ENCODE data around the gene DDX5. TPM values are rescaled to one million over a fixed set of nuclear protein-coding genes. Genes with fewer than 3 reads are reported as not detected.

DDX5 gene
- total and polyA plus RNA-seq, 2 of the 13 experiments (the other 11 are each of a cell fraction or from before 2014, with no cell fraction given) = 503 to 684 TPM

DNA sequence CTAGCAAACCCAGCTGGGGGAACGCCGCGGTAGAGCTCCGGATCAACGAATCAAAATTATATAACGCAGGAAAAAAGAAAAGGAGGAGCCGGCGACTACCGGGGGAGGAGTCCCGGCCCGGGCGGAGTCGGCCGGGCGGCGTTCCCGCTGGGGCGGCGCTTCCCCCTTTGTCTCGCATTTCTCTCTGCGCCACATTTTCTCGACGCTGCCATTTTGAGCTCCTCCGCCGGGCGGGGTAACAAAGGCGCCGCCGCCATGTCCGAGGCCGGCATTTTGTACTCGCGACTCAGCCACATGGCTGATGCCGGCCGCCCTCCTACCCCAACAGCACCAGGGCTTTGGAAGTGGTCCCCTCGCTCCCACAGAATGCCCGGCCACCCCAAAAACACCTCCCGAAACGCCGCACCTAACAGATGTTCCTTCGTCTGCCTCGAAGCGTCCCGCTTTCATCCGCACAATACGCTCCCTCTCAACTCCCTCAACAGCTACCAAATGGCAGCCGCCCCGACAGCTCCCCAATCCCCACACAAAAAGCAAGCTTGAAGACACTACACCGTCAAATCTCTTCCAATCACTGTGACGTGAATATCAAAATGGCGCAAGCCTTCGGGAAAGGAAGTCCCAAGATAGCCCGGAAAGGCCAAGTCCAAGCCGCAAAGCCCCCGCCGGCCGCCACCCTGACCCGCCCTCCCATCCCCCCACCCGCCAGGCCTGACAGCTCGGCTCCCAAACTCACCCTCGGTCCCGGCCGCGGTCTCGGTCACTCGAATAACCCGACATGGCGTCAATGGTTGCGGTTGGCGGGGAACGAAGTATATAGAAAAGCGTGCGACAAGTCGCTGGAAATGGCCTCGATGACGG is 519 bp downstream of the DDX5 start (continued):
- TF ChIP-seq, protein P1, sequence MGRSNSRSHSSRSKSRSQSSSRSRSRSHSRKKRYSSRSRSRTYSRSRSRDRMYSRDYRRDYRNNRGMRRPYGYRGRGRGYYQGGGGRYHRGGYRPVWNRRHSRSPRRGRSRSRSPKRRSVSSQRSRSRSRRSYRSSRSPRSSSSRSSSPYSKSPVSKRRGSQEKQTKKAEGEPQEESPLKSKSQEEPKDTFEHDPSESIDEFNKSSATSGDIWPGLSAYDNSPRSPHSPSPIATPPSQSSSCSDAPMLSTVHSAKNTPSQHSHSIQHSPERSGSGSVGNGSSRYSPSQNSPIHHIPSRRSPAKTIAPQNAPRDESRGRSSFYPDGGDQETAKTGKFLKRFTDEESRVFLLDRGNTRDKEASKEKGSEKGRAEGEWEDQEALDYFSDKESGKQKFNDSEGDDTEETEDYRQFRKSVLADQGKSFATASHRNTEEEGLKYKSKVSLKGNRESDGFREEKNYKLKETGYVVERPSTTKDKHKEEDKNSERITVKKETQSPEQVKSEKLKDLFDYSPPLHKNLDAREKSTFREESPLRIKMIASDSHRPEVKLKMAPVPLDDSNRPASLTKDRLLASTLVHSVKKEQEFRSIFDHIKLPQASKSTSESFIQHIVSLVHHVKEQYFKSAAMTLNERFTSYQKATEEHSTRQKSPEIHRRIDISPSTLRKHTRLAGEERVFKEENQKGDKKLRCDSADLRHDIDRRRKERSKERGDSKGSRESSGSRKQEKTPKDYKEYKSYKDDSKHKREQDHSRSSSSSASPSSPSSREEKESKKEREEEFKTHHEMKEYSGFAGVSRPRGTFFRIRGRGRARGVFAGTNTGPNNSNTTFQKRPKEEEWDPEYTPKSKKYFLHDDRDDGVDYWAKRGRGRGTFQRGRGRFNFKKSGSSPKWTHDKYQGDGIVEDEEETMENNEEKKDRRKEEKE (IDR thresholded peaks at IDR 0.05) = no peak
- TF ChIP-seq ZNF296 (CRISPR knock-in tag; conservative IDR thresholded peaks at IDR 0.05) = no peak
- no peak; the same call in 1 of the 2 replicates for TF ChIP-seq ZNF792 (CRISPR knock-in tag; IDR thresholded peaks at IDR 0.05)
- no peak for TF ChIP-seq WIZ (CRISPR knock-in tag; IDR thresholded peaks at IDR 0.05)
- 0 out of 2 replicates have a peak, but pooled peaks have one; percentile 41 for TF ChIP-seq ZNF138 (CRISPR knock-in tag; IDR thresholded peaks at IDR 0.05; ENCODE audit: low read depth)
- TF ChIP-seq ZBTB8A (CRISPR knock-in tag; IDR thresholded peaks at IDR 0.05; ENCODE audit: borderline replicate concordance, low read depth) = no peak
- TF ChIP-seq ZNF547 (CRISPR knock-in tag; IDR thresholded peaks at IDR 0.05) = peak; percentile 18
- TF ChIP-seq, protein P2, sequence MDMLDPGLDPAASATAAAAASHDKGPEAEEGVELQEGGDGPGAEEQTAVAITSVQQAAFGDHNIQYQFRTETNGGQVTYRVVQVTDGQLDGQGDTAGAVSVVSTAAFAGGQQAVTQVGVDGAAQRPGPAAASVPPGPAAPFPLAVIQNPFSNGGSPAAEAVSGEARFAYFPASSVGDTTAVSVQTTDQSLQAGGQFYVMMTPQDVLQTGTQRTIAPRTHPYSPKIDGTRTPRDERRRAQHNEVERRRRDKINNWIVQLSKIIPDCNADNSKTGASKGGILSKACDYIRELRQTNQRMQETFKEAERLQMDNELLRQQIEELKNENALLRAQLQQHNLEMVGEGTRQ (IDR thresholded peaks at IDR 0.05; ENCODE audit: low read depth, low read length) = no peak
- TF ChIP-seq, protein P2 (CRISPR knock-in tag; IDR thresholded peaks at IDR 0.05; ENCODE audit: borderline replicate concordance) = no peak
- TF ChIP-seq SOX13 (IDR thresholded peaks at IDR 0.05) = no peak
- peak in 1 of 2 experiments; percentile 45; a peak in 3 of 4 replicates for TF ChIP-seq SOX13 (CRISPR knock-in tag; conservative IDR thresholded peaks at IDR 0.05 in 1 of 2, IDR thresholded peaks at IDR 0.05 in 1 of 2)
- TF ChIP-seq TMF1 (CRISPR knock-in tag; IDR thresholded peaks at IDR 0.05; ENCODE audit: low read depth) = peak; percentile 17; the same call in 1 of the 2 replicates
- TF ChIP-seq, protein P3, sequence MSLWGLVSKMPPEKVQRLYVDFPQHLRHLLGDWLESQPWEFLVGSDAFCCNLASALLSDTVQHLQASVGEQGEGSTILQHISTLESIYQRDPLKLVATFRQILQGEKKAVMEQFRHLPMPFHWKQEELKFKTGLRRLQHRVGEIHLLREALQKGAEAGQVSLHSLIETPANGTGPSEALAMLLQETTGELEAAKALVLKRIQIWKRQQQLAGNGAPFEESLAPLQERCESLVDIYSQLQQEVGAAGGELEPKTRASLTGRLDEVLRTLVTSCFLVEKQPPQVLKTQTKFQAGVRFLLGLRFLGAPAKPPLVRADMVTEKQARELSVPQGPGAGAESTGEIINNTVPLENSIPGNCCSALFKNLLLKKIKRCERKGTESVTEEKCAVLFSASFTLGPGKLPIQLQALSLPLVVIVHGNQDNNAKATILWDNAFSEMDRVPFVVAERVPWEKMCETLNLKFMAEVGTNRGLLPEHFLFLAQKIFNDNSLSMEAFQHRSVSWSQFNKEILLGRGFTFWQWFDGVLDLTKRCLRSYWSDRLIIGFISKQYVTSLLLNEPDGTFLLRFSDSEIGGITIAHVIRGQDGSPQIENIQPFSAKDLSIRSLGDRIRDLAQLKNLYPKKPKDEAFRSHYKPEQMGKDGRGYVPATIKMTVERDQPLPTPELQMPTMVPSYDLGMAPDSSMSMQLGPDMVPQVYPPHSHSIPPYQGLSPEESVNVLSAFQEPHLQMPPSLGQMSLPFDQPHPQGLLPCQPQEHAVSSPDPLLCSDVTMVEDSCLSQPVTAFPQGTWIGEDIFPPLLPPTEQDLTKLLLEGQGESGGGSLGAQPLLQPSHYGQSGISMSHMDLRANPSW (CRISPR knock-in tag; IDR thresholded peaks at IDR 0.05; ENCODE audit: borderline replicate concordance) = no peak
- TF ChIP-seq ZNF546 (CRISPR knock-in tag; conservative IDR thresholded peaks at IDR 0.05) = no peak
- no peak for TF ChIP-seq ZNF577 (CRISPR knock-in tag; IDR thresholded peaks at IDR 0.05; ENCODE audit: borderline replicate concordance, low read depth)
- TF ChIP-seq DNMT1 (CRISPR knock-in tag; IDR thresholded peaks at IDR 0.05) = no peak
- TF ChIP-seq, protein P4, sequence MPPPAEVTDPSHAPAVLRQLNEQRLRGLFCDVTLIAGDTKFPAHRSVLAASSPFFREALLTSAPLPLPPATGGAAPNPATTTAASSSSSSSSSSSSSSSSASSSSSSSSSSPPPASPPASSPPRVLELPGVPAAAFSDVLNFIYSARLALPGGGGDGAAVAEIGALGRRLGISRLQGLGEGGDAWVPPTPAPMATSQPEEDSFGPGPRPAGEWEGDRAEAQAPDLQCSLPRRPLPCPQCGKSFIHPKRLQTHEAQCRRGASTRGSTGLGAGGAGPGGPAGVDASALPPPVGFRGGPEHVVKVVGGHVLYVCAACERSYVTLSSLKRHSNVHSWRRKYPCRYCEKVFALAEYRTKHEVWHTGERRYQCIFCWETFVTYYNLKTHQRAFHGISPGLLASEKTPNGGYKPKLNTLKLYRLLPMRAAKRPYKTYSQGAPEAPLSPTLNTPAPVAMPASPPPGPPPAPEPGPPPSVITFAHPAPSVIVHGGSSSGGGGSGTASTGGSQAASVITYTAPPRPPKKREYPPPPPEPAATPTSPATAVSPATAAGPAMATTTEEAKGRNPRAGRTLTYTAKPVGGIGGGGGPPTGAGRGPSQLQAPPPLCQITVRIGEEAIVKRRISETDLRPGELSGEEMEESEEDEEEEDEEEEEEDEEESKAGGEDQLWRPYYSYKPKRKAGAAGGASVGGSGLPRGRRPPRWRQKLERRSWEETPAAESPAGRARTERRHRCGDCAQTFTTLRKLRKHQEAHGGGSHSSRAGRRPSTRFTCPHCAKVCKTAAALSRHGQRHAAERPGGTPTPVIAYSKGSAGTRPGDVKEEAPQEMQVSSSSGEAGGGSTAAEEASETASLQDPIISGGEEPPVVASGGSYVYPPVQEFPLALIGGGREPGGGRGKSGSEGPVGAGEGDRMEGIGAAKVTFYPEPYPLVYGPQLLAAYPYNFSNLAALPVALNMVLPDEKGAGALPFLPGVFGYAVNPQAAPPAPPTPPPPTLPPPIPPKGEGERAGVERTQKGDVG (CRISPR knock-in tag; IDR thresholded peaks at IDR 0.05; ENCODE audit: borderline replicate concordance) = no peak
- TF ChIP-seq RAD51 (IDR thresholded peaks at IDR 0.05; ENCODE audit: borderline replicate concordance) = no peak

Data from HepG2 (cell line).